Hepatocyte (in vitro differentiated cells): ENCODE results near the gene KDM6A. TPM values are rescaled to one million over a fixed set of nuclear protein-coding genes. Genes with fewer than 3 reads are reported as not detected.

ENCODE experiments used
- DNase-seq: peaks from one replicate; pipeline ENCODE4 v3.0.0-alpha.2; 2016; ENCODE audit warnings: low spot score
- H2AFZ ChIP-seq: fragments of 200-600 bp; sonication (generic); 2 replicates; pipeline ENCODE4 v1.6.0; 2016; ENCODE audit warnings: antibody characterized with exemption, mild to moderate bottlenecking
- H3K27ac ChIP-seq: fragments of 200-600 bp; sonication (generic); 2 replicates; pipeline ENCODE4 v1.5.1; 2016; ENCODE audit warnings: mild to moderate bottlenecking
- H3K27me3 ChIP-seq: fragments of 200-600 bp; sonication (generic); 2 replicates; pipeline ENCODE4 v1.6.1; 2016
- H3K36me3 ChIP-seq: fragments of 200-600 bp; sonication (generic); replicated peaks from 2 replicates; pipeline ENCODE4 v1.5.1; 2016; ENCODE audit warnings: low read depth; ENCODE audit not compliant: insufficient read depth
- H3K4me1 ChIP-seq: fragments of 200-600 bp; sonication (generic); 2 replicates; pipeline ENCODE4 v1.5.1; 2016; ENCODE audit warnings: mild to moderate bottlenecking, moderate library complexity; ENCODE audit not compliant: insufficient read depth
- H3K4me2 ChIP-seq: fragments of 200-600 bp; sonication (generic); 2 replicates; pipeline ENCODE4 v1.6.0; 2016
- H3K4me3 ChIP-seq: fragments of 200-600 bp; sonication (generic); 2 replicates; pipeline ENCODE4 v1.5.1; 2016; ENCODE audit warnings: mild to moderate bottlenecking
- H3K79me2 ChIP-seq: fragments of 200-600 bp; sonication (generic); 2 replicates; pipeline ENCODE4 v1.6.0; 2017; ENCODE audit warnings: mild to moderate bottlenecking
- H3K9me2 ChIP-seq: fragments of 200-600 bp; sonication (generic); replicated peaks from 2 replicates; pipeline ENCODE4 v1.6.0; 2017; ENCODE audit warnings: mild to moderate bottlenecking; ENCODE audit not compliant: insufficient read depth
- H3K9me3 ChIP-seq: fragments of 200-600 bp; sonication (generic); 2 replicates; pipeline ENCODE4 v1.5.1; 2016; ENCODE audit warnings: low read depth, mild to moderate bottlenecking
- H4K20me1 ChIP-seq: fragments of 200-600 bp; sonication (generic); 2 replicates; pipeline ENCODE4 v1.6.0; 2016; ENCODE audit warnings: mild to moderate bottlenecking; ENCODE audit not compliant: insufficient read depth, poor library complexity, severe bottlenecking
- EZH2 ChIP-seq: fragments of 200-600 bp; sonication (generic); IDR thresholded peaks from 2 replicates; pipeline ENCODE4 v1.6.1; 2016; ENCODE audit warnings: antibody characterized with exemption, mild to moderate bottlenecking, borderline replicate concordance
- EZH2phosphoT487 ChIP-seq: fragments of 200-600 bp; sonication (generic); IDR thresholded peaks from one replicate; pipeline ENCODE4 v1.6.1; 2018; ENCODE audit warnings: antibody characterized with exemption, mild to moderate bottlenecking, low read depth, moderate library complexity; ENCODE audit not compliant: unreplicated experiment, severe bottlenecking
- WGBS: methylation state at CpG from one replicate; pipeline ENCODE4 v1.1.6; 2016; ENCODE audit warnings: low lambda C conversion rate; ENCODE audit errors: missing lambda C conversion rate; 5-methylcytosine and 5-hydroxymethylcytosine counted together
- polyA plus RNA-seq: library from polyadenylated mRNA; unstranded; fragments of >200 nt; fragmentation: Nextera tagmentation; extraction: Ambion mirVana; gene quantifications from 2 replicates; pipeline ENCODE4 v1.2.1, GENCODE V29; 2016
- total RNA-seq: library from RNA; depleted of rRNA; stranded (reverse); fragments of >200 nt; gene quantifications from 2 replicates; pipeline ENCODE4 v1.2.3, GENCODE V29; 2014
- TF ChIP-seq, protein P1 (sequence below): fragments of 200-600 bp; sonication (generic); IDR thresholded peaks from 2 replicates; pipeline ENCODE4 v1.5.1; 2016; ENCODE audit warnings: antibody characterized with exemption, mild to moderate bottlenecking; ENCODE audit not compliant: poor library complexity

The KDM6A gene
- total and polyA plus RNA-seq, 2 experiments from 2014 or later, result 13.7 to 46.2 TPM

DNA sequence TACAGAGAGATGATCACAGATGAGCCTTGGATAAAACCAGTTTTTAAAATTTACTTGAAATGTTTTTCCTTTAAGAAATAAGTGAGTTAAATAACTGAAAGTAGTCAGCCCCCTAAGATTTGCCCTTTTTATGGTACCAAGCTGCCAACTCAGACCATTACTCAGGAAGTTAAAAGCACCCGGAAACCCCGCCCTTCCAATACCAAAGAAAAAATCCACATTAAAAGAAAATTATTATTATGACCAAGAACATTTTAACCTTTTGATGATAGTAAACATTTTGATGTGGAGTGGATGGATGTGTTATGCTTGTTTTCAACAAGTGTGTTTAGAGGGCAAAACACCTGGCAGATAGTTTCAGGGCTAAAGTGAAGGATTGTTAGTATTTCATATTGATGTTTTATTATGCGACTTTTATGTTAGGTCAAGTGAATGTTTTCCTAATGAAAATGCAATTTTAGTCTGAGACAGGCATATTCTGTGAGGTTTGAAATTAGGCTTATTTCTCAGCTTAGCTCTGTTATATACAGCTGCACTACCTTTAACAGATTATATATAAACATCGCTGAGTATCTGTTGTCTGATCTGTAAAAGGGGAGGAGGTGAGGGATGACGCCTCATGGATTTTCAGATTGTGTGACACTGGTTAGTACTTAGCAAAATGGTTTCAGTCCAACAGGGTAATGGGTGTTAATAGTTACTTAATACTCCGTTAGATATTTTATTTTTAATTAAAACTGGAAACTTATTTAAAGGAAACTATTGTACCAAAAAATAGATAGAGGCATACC lies 89.0 kb downstream of the KDM6A start:
- H3K36me3 ChIP-seq, result no peaks in the 10 kb centered on the region

DNA sequence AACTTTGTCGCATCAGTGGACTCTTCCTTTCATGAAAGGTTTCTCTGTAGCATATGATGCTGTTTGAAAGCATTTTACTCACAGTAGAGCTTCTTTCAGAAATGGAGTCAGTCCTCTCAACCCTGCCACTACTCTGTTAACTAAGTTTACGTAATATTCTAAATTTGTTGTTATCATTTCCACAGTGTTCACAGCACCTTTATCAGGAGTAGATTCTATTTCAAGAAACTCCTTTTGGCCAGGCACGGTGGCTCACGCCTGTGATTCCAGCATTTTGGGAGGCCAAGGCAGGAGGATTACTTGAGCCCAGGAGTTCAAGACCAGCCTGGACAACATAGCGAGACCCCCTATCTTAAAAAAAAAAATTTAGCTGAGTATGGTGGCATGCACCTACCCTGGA lies 90.0 kb downstream of the KDM6A start:
- Histone ChIP-seq H3K4me1 (peaks cover 8% of the 10 kb centered on the region), H4K20me1 (peaks cover 43% of the 10 kb centered on the region)
- 78% methylated on average over 5 of the region's 5 CpGs for WGBS

More for the DNA sequence above, 89.0 kb downstream of the KDM6A start:
- Histone ChIP-seq H4K20me1 (peaks cover 50% of the 10 kb centered on the region), H3K27ac (no peak overlapping the region), H3K79me2 (peaks cover 89% of the 10 kb centered on the region), H3K9me2 (no peaks in the 10 kb centered on the region), H3K27me3 (no peaks in the 10 kb centered on the region), H2AFZ (no peak overlapping the region), H3K9me3 (no peaks in the 10 kb centered on the region), H3K4me2 (no peak overlapping the region), H3K4me3 (no peak overlapping the region), H3K4me1 (peaks cover 8% of the 10 kb centered on the region)
- DNase-seq, result no peak
- TF ChIP-seq, protein P1, sequence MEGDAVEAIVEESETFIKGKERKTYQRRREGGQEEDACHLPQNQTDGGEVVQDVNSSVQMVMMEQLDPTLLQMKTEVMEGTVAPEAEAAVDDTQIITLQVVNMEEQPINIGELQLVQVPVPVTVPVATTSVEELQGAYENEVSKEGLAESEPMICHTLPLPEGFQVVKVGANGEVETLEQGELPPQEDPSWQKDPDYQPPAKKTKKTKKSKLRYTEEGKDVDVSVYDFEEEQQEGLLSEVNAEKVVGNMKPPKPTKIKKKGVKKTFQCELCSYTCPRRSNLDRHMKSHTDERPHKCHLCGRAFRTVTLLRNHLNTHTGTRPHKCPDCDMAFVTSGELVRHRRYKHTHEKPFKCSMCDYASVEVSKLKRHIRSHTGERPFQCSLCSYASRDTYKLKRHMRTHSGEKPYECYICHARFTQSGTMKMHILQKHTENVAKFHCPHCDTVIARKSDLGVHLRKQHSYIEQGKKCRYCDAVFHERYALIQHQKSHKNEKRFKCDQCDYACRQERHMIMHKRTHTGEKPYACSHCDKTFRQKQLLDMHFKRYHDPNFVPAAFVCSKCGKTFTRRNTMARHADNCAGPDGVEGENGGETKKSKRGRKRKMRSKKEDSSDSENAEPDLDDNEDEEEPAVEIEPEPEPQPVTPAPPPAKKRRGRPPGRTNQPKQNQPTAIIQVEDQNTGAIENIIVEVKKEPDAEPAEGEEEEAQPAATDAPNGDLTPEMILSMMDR, result no peak
- no peak for TF ChIP-seq EZH2
- TF ChIP-seq EZH2phosphoT487, result no peak
- WGBS, result 78% methylated on average over 6 of the region's 6 CpGs

DNA sequence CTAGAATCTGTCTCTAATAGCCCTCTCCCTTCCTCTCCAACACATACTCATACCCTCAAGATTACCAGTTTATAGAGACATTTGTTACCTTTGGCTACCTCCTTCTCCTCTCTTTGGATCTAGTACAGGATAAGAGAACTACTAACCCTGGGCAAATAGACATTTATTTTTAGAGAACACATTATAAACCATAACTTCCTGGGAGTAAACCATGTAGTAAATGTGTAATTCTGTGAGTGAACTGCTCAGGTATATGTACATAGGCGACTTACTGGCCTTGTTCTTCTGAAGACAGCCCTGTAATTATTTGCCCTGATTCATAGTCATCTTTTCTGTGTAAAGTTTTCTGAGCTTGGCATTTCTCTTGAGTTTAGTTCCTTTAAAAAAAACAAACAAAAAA lies 94.2 kb downstream of the KDM6A start:
- TF ChIP-seq EZH2 (no peak), EZH2phosphoT487 (no peak)
- TF ChIP-seq, protein P1, result no peak
- Histone ChIP-seq H3K4me1 (no peaks in the 10 kb centered on the region), H3K36me3 (no peaks in the 10 kb centered on the region), H3K27me3 (no peaks in the 10 kb centered on the region), H3K4me2 (no peak overlapping the region), H3K27ac (peak overlapping the region; percentile 39), H2AFZ (no peak overlapping the region), H4K20me1 (peaks cover 22% of the 10 kb centered on the region), H3K4me3 (no peak overlapping the region), H3K9me3 (no peaks in the 10 kb centered on the region), H3K79me2 (peaks cover 78% of the 10 kb centered on the region), H3K9me2 (no peaks in the 10 kb centered on the region)
- DNase-seq, result no peak
- WGBS, result 53% methylated on average over 1 of the region's 1 CpG

More for the DNA sequence above, 90.0 kb downstream of the KDM6A start:
- TF ChIP-seq, protein P1, result no peak
- TF ChIP-seq EZH2 (no peak), EZH2phosphoT487 (no peak)
- Histone ChIP-seq H3K79me2 (peaks cover 83% of the 10 kb centered on the region), H3K9me2 (no peaks in the 10 kb centered on the region), H3K36me3 (no peaks in the 10 kb centered on the region), H3K27ac (no peak overlapping the region), H3K27me3 (no peaks in the 10 kb centered on the region), H3K4me3 (no peak overlapping the region), H3K9me3 (no peaks in the 10 kb centered on the region), H3K4me2 (no peak overlapping the region), H2AFZ (no peak overlapping the region)
- DNase-seq, result no peak
